CD4-positive, alpha-beta T cell treated with Interleukin-17A for 4 hours (primary cell): ENCODE results near the gene ARSD.
"Not testable (repeated sequence)": the region's sequence is repeated elsewhere in the genome, so short reads cannot be mapped to it uniquely, and the experiment has no call there.

Experiments
- DNase-seq: peaks from one replicate; pipeline ENCODE4 v3.0.0-alpha.2; 2020; ENCODE audit warnings: mixed read lengths

ARSD gene

GRCh38 chrX:2933125-2933900, 4.2 kb upstream of the ARSD start:
- no peak for DNase-seq

DNA sequence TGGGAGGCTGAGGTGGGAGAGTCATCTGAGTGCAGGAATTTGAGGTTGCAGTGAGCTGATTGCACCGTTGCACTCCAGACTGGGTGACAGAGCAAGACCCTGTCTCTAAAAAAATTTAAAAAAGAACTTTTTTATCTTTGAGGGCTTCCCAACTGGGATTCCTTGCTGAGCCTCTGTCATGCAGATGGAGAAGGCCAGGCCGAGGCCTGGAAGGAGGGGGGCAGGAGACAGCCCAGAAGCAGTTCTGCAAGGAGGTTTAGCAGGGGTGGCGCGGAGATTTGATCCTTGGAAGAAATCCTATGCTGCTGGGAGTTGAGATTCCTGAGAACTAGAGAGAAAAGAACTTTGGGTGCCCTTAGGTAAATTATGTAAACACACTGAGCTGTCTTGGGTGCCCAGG, 2.5 kb upstream of the ARSD start:
- DNase-seq: no peak

DNA sequence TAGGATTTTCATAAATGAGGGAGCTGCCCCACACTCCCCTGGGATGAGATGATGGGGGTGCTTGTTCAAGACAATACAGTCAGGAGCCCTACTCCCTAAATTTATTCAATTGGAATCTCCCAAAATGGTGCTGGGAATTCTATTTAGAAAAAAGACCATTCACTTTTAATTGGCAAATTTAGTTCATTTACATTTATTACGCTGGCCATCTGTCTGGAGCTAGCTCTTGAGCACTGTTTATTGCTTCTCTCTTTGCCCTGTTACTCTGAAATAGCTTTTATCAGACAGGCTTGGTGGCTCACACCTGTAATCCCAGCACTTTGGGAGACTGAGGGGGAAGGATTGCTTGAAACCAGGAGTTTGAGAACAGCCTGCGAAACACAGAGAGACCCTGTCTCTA, 2.0 kb upstream of the ARSD start:
- no peak for DNase-seq

DNA sequence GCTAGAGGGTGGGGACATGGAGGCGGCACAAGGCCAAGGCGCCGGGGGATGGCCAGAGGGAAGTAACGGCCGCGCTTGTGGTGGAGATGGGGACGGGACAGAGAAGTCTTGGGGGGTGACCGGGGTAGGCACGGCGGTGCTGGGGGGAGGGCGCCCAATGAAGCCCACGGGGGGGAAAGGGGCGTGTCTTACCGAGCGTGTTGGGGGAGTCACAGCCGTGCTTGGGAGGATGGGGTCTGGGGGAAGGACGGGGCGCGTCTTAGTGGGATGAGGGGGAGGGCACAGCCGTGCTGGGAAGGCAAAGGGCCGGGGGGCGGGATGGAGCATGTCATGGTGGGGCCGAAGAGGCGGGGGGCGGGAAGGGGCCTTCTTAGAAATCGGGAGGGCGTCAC, 952 bp downstream of the ARSD start:
- peak; percentile 5 for DNase-seq

- no peak for DNase-seq
These were observed 2.4 kb downstream of the ARSD start for GRCh38 chrX:2926664-2927275.

- not testable (repeated sequence) for DNase-seq
These were observed 2.9 kb downstream of the ARSD start for GRCh38 chrX:2926255-2926654.

GRCh38 chrX:2924151-2924550, 5.0 kb downstream of the ARSD start:
- no peak for DNase-seq

GRCh38 chrX:2921750-2922149, 7.4 kb downstream of the ARSD start:
- no peak for DNase-seq

GRCh38 chrX:2921193-2921592, 7.9 kb downstream of the ARSD start:
- no peak for DNase-seq

GRCh38 chrX:2917767-2918166, 11.4 kb downstream of the ARSD start:
- no peak for DNase-seq

DNA sequence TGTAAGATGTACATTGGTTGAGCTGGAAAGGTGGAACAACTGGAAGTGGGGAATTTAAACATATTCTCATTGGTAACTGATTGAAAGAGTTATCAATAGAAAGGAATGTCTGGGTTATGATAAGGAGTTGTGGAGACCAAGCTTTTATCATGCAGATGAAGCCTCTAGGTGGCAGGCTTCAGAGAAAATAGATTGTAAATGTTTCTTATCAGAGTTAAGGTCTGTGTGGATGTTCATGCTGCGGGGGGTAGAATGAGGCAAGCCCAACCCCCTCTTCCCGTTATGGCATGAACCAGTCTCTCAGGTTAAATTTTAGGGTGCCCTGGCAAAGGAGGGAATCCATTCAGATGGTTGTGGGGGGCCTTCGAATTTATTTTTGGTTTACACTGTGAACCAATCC, 16.0 kb downstream of the ARSD start:
- no peak for DNase-seq

DNA sequence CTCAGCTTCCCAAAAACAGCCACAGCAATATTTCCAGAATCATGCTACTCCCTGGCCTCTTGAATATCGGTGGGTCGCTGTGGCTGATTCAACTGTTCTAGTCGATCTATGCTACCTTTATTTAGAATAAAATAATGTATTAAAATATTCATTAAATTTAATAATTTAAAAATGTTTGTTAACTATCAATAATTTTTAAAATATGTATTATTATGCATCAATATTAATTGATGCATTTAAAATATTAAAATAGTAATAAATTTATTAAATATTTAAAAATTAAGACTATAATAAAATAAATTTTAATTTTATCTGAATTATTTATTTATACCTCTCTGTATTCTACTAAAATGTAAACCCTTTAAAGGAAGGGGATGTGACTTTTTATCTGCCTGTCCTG, 19.0 kb downstream of the ARSD start:
- no peak for DNase-seq

DNA sequence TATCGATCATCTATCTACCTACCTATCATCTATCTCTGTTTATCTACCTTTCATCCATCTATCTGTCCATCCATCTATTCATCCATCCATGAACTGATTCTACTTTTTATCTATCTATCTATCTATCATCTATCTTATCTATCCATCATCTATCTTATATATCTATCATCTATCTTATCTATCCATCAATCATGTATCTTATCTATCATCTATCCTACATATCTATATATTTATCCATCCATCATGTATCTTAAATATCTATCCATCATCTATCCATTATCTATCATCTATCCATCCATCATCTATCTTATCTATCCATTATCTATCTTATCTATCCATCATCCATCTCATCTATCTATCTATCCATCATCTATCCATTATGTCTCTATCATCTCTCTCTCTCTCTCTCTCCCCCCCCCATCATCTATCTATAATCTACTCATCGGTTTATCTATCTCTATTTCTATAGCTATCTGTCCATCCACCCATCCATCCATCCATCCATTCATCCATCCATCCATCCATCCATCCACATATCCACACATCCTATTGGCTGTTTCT, 20.9 kb downstream of the ARSD start:
- no peak for DNase-seq

GRCh38 chrX:2907295-2907694, 21.8 kb downstream of the ARSD start:
- DNase-seq: no peak

- DNase-seq: no peak
These were observed 25.8 kb downstream of the ARSD start for GRCh38 chrX:2903366-2903765.

- DNase-seq: no peak
These were observed 26.3 kb downstream of the ARSD start for GRCh38 chrX:2902841-2903240.

DNA sequence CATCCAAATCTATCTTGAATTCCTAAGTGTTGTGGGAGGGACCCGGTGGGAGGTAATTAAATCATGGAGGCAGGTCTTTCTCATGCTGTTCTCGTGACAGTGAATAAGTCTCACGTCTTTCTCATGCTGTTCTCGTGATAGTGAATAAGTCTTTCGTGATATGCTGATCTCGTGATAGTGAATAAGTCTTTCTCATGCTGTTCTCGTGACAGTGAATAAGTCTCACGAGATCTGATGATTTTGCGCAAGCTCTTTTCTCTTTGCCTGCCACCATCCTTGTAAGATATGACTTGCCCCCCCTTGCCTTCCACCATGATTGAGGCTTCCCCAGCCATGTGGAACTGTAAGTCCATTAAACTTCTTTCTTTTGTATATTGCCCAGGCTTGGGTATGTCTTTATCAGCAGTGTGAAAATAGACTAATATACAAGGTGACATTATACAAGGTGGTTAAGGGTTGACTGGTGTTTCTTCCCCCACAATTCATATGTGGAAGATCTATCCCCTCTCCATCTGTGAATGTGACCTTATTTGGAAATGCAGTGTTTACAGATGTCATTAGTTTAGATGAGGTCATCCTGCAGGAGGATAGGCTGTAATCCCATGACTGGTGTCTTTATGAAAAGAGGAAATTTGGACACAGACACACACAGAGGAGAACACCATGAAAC, 27.6 kb downstream of the ARSD start:
- no peak for DNase-seq

DNA sequence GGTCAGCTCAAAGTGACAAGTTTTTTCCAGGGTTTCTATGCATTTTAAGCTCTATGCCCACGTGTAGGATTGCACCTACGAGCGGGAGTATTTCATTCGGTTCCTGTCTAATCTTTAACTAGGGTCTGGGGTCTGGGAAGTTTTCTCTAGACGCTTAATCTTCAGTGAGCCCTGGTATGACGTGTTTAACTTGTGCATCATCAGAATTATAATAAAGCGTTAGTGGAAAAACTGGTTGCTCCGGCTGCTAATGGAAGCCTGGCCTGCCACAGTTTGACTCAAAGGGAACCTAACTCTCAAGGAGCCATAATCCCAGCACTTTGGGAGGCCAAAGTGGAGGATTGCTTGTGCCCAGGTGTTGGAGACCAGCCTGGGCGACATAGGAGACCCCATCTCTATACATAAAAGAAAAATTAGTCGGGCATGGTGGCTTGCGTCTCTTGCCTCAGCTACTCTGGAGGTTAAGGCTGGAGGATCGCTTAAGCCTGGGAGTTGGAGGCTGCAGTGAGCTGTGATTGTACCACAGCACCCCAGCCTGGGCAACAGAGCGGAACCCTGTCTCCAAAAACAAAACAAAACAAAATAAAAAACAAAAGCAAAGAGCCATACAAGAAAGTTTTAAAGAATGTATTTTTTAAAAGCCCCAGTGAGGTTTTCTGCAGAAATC, 30.2 kb downstream of the ARSD start:
- no peak for DNase-seq

DNA sequence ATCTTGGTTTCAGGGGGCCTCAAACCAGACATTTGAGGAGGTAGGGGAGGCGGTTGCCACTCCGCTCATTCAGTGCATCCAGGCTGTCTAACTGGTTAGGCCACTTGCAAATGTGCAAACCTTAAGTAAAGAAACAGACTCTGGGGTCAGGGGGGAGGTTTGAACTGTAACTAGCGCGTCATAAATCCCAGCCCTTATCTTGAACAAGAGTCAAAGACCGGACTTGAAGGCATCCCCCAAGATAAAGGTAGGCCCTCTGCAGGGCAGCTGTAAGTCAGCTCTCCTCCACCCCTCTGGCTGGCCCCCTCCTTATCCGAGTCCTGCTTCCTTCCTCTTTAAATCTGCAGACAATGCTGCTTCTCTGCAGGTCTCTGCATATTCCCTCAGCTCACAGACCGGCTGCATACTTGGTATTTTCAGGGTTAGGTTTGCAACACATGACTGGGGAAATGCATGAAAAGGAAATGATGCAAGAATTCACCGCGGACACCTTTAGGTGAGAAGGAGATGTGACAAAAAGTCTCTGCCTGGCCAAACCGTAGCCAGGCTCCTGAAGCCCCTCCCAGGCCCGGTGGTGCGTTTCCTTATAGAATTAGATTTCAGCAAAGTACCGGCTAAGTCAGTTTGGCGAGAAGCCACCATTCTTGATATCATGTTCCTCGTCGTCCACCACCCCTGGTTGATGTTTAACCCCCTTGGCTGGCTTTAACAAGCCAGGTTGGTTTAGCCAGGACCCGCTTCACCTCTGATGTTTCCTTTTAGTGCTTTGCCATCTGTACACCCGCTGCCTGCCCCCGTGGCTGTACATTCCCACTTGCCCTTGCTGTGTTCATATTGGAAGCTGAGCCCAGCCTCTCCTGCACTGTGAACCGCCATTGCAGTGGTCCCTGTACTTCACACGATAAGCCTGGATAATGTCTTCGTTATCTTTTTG, 31.2 kb downstream of the ARSD start:
- not testable (repeated sequence) for DNase-seq

- no peak for DNase-seq
These were observed 31.8 kb downstream of the ARSD start for GRCh38 chrX:2897311-2897689.

- DNase-seq: no peak
These were observed 34.2 kb downstream of the ARSD start for GRCh38 chrX:2894885-2895292.

DNA sequence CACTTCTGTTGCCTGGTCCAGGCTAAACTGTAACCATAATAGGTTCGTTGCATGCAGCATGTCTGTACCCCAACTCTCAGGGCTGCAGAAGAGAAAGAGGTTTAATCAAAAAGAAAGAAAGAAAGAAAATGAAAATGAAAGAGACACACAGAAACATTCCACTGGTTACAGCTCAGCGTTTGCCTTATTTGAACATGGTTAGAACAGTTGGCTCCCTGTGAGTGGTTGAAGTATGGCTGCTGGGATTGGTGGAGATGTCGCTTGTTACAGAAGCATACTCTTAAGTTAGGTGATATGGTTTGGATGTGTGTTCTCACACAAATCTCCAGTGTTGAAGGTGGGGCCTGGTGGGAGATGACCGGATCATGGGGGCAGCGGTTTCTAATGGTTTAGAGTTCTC, 36.3 kb downstream of the ARSD start:
- DNase-seq: no peak
